NK-92 (cell line): ENCODE results near the gene NSUN3.
A peak's percentile ranks its signal among the peaks of the same experiment; 100 is the strongest.
"Not testable (repeated sequence)": the region's sequence is repeated elsewhere in the genome, so short reads cannot be mapped to it uniquely, and the experiment has no call there.

Experiments
- DNase-seq: peaks from one replicate; lab custom pipeline; 2025; ENCODE audit not compliant: unreplicated experiment; lab: John Stamatoyannopoulos, UW

NSUN3 gene

GRCh38 chr3:94062513-94063404, at the start of gene NSUN3, which contains the start of gene DHFR2:
NSUN3 (plus strand) TSS chr3:94063061; CDS start chr3:94063127, 66 bp downstream.
DHFR2 (minus strand) TSS chr3:94062916; CDS start chr3:94061511, 1,405 bp downstream.
- peak; percentile 34 for DNase-seq

GRCh38 chr3:94015025-94015424, 47.8 kb upstream of the NSUN3 start:
- no peak for DNase-seq

- no peak for DNase-seq
Observed at GRCh38 chr3:94019659-94020058, 43.2 kb upstream of the NSUN3 start.

- no peak for DNase-seq
Observed at GRCh38 chr3:94020293-94020692, 42.6 kb upstream of the NSUN3 start.

- no peak for DNase-seq
Observed at GRCh38 chr3:94024385-94024784, 38.5 kb upstream of the NSUN3 start.

GRCh38 chr3:94026623-94027022, 36.2 kb upstream of the NSUN3 start:
- no peak for DNase-seq

GRCh38 chr3:94028093-94028837, 34.6 kb upstream of the NSUN3 start, which contains the start of gene STX19:
STX19 (minus strand) TSS chr3:94028597; CDS start chr3:94015269, 13,328 bp downstream.
- DNase-seq: no peak

- DNase-seq: no peak
Observed at GRCh38 chr3:94036909-94037507, 25.9 kb upstream of the NSUN3 start.

- DNase-seq: no peak
Observed at GRCh38 chr3:94043285-94043684, 19.6 kb upstream of the NSUN3 start.

- DNase-seq: not testable (repeated sequence)
Observed at GRCh38 chr3:94044100-94044936, 18.5 kb upstream of the NSUN3 start.

- no peak for DNase-seq
Observed at GRCh38 chr3:94046533-94046932, 16.3 kb upstream of the NSUN3 start.

- no peak for DNase-seq
Observed at GRCh38 chr3:94049267-94049666, 13.6 kb upstream of the NSUN3 start.

- DNase-seq: no peak
Observed at GRCh38 chr3:94050546-94050945, 12.3 kb upstream of the NSUN3 start.

- no peak for DNase-seq
Observed at GRCh38 chr3:94061297-94061696, 1.6 kb upstream of the NSUN3 start.

GRCh38 chr3:94063496-94064119, 747 bp downstream of the NSUN3 start:
- DNase-seq: no peak

- no peak for DNase-seq
Observed at GRCh38 chr3:94064243-94064860, 1.5 kb downstream of the NSUN3 start.

- DNase-seq: no peak
Observed at GRCh38 chr3:94065122-94065521, 2.3 kb downstream of the NSUN3 start.

- DNase-seq: no peak
Observed at GRCh38 chr3:94065819-94066480, 3.1 kb downstream of the NSUN3 start.
